Transverse colon (tissue), 4 donors: ENCODE measurements around the gene NFIA. TPM values are rescaled to one million over a fixed set of nuclear protein-coding genes. Genes with fewer than 3 reads are reported as not detected.

Source experiments
- DNase-seq: peaks from one replicate; pipeline ENCODE4 v3.0.0-alpha.2; 2019
- H3K27ac ChIP-seq, 4 donors: fragments of 200-600 bp; sonication (generic); 2 replicates each; pipeline ENCODE4 v1.5.1; 2016 to 2018; ENCODE audit warnings: inconsistent platforms in 4 of 4
- H3K27me3 ChIP-seq: fragments of 200-600 bp; sonication (generic); 2 replicates; pipeline ENCODE4 v1.5.1; 2017; ENCODE audit warnings: inconsistent platforms
- H3K36me3 ChIP-seq, 4 donors: fragments of 200-600 bp; sonication (generic); 2 replicates each; pipeline ENCODE4 v1.5.1; 2017 to 2019; ENCODE audit warnings: inconsistent platforms in 4 of 4
- H3K4me1 ChIP-seq, 4 donors: fragments of 200-600 bp; sonication (generic); 2 replicates each; pipeline ENCODE4 v1.5.1; 2017 to 2020; ENCODE audit warnings: inconsistent platforms in 4 of 4
- H3K4me3 ChIP-seq, 4 donors: fragments of 200-600 bp; sonication (generic); 1 replicate in 1 of 4; 2 replicates in 3 of 4; pipeline versions ENCODE4 v1.5.1 to v1.6.1; 2017 to 2019; ENCODE audit warnings: inconsistent platforms in 4 of 4
- H3K9me3 ChIP-seq, 2 donors: fragments of 200-600 bp; sonication (generic); 2 replicates each; pipeline ENCODE4 v1.5.1; 2017 to 2019; ENCODE audit warnings: inconsistent platforms in 2 of 2
- CTCF ChIP-seq, 5 experiments: fragments of 200-600 bp in 3 of 5; fragments of 450-650 bp in 2 of 5; sonication (generic) in 3 of 5; IDR thresholded peaks; 1 replicate in 2 of 5; 2 replicates in 3 of 5; pipeline ENCODE4 v1.5.1; 2016 to 2017; ENCODE audit warnings: antibody characterized with exemption in 5 of 5, inconsistent platforms in 3 of 5, mild to moderate bottlenecking in 2 of 5, moderate library complexity in 1 of 5
- EP300 ChIP-seq: sonication (generic); formaldehyde crosslinking; IDR thresholded peaks from one replicate; pipeline ENCODE4 v1.6.1; 2017; ENCODE audit warnings: antibody characterized with exemption, low read depth
- POLR2A ChIP-seq: fragments of 450-650 bp; IDR thresholded peaks from one replicate; pipeline ENCODE4 v1.6.1; 2016; ENCODE audit warnings: antibody characterized with exemption, mild to moderate bottlenecking, moderate library complexity
- POLR2AphosphoS5 ChIP-seq, 3 donors: sonication (generic); formaldehyde crosslinking; IDR thresholded peaks; one replicate each; pipeline ENCODE4 v1.6.1; 2016; ENCODE audit warnings: antibody characterized with exemption in 3 of 3
- WGBS, 2 donors: methylation state at CpG; one replicate each; pipeline ENCODE4 v1.1.5; 2018; ENCODE audit warnings: low coverage in 1 of 2; 5-methylcytosine and 5-hydroxymethylcytosine counted together
- in situ Hi-C, 4 donors: fragments of 200-750 bp; cut with MboI; loops; one replicate each; pipeline versions ENCODE4 v1.15.0 to v1.15.1; 2017; ENCODE audit warnings: low sequenced_read_pairs in 3 of 4, low pct_ligation_motif_present in 1 of 4, low pct_unique_long_range_greater_than_20kb in 1 of 4
- intact Hi-C: fragments of 100-400 bp; cut with DNase I; formaldehyde crosslinking; loops from one replicate; pipeline ENCODE4 v1.15.1; 2023; ENCODE audit warnings: low total_unique reads
- total RNA-seq, 4 donors: library from RNA; depleted of rRNA; stranded (reverse); fragments of >200 nt; gene quantifications; one replicate each; pipeline ENCODE4 v1.1.0, GENCODE V29; 2016

The NFIA gene
- total RNA-seq, 4 donors from 2014 or later, result 17.3 to 37.2 (median 29.8) TPM

GRCh38 chr1:61102041-61102440 lies 19.7 kb downstream of the NFIA start:
- in situ Hi-C loops, result no loop called here
- intact Hi-C loops, result no loop called here
- H3K4me1 ChIP-seq, result peaks cover 0 to 24% (median 0%) of the 10 kb centered on the region in 4 donors
- no peak for DNase-seq
- H3K27ac ChIP-seq, result peak overlapping the region; percentile 10 to 36 (median 30)
- TF ChIP-seq CTCF (IDR thresholded peaks at IDR 0.05) (no peak), POLR2A (no peak), EP300 (no peak), POLR2AphosphoS5 (IDR thresholded peaks at IDR 0.05) (no peak)
- no peaks in the 10 kb centered on the region for H3K27me3 ChIP-seq
- peak overlapping the region in 1 of 4 donors; percentile 24 for H3K4me3 ChIP-seq
- WGBS, 2 donors, result 68 to 79% methylated on average over 1 of the region's 1 CpG
- H3K9me3 ChIP-seq, result no peaks in the 10 kb centered on the region
- no peaks in the 10 kb centered on the region for H3K36me3 ChIP-seq

- Histone ChIP-seq H3K4me1 (peaks cover 0 to 24% (median 0%) of the 10 kb centered on the region in 4 donors), H3K4me3 (no peak overlapping the region), H3K27ac (peak overlapping the region in 2 of 4 donors; percentile 26 to 35), H3K9me3 (no peaks in the 10 kb centered on the region), H3K27me3 (no peaks in the 10 kb centered on the region), H3K36me3 (no peaks in the 10 kb centered on the region)
- WGBS, 2 donors, result 67 to 70% methylated on average over 2 of the region's 2 CpGs
- in situ Hi-C loops, result no loop called here
- TF ChIP-seq CTCF (IDR thresholded peaks at IDR 0.05) (no peak), EP300 (no peak), POLR2A (no peak), POLR2AphosphoS5 (IDR thresholded peaks at IDR 0.05) (no peak)
- no peak for DNase-seq
- intact Hi-C loops, result no loop called here
Observed at GRCh38 chr1:61102621-61103020, 20.3 kb downstream of the NFIA start.

GRCh38 chr1:61104220-61104671 lies 21.9 kb downstream of the NFIA start:
- in situ Hi-C loops (no loop called here), intact Hi-C loops (no loop called here)
- Histone ChIP-seq H3K27ac (no peak overlapping the region), H3K27me3 (no peaks in the 10 kb centered on the region), H3K4me1 (peaks cover 0 to 24% (median 0%) of the 10 kb centered on the region in 4 donors), H3K36me3 (no peaks in the 10 kb centered on the region), H3K4me3 (no peak overlapping the region), H3K9me3 (peaks cover 0 to 4% of the 10 kb centered on the region in 2 donors)
- TF ChIP-seq EP300 (no peak), POLR2A (no peak), POLR2AphosphoS5 (IDR thresholded peaks at IDR 0.05) (no peak), CTCF (IDR thresholded peaks at IDR 0.05) (no peak)
- no peak for DNase-seq
- 77 to 86% methylated on average over 3 of the region's 3 CpGs for WGBS, 2 donors

GRCh38 chr1:61107638-61108037 lies 25.3 kb downstream of the NFIA start:
- 89 to 93% methylated on average over 1 of the region's 1 CpG for WGBS, 2 donors
- H3K4me1 ChIP-seq, result peaks cover 0 to 39% (median 5%) of the 10 kb centered on the region in 4 donors

More at GRCh38 chr1:61107638-61108037, 25.3 kb downstream of the NFIA start:
- Histone ChIP-seq H3K36me3 (no peaks in the 10 kb centered on the region), H3K9me3 (peaks cover 0 to 4% of the 10 kb centered on the region in 2 donors), H3K27me3 (no peaks in the 10 kb centered on the region), H3K27ac (no peak overlapping the region), H3K4me3 (no peak overlapping the region)
- intact Hi-C loops, result no loop called here
- in situ Hi-C loops, result no loop called here
- no peak for DNase-seq
- TF ChIP-seq CTCF (IDR thresholded peaks at IDR 0.05) (no peak), POLR2AphosphoS5 (IDR thresholded peaks at IDR 0.05) (no peak), EP300 (no peak), POLR2A (no peak)
